Stimulated activated CD8-positive, alpha-beta memory T cell treated with anti-CD3 and anti-CD28 coated beads, Interleukin-15, amount 100 ng/mL, for 48 hours (primary cell): ENCODE results near the gene NFE2L3.
"Not testable (repeated sequence)": the region's sequence is repeated elsewhere in the genome, so short reads cannot be mapped to it uniquely, and the experiment has no call there.

Experiments
- DNase-seq, 2 donors: peaks; one replicate each; pipeline ENCODE4 v3.0.0-alpha.2; 2020; ENCODE audit warnings: low read depth in 2 of 2

The NFE2L3 gene

GRCh38 chr7:26186364-26187311 is 34.6 kb downstream of the NFE2L3 start:
- no peak for DNase-seq

GRCh38 chr7:26187380-26188205 is 35.6 kb downstream of the NFE2L3 start:
- no peak for DNase-seq

- DNase-seq = no peak
Measured at GRCh38 chr7:26188206-26188956, 36.4 kb downstream of the NFE2L3 start.

- no peak for DNase-seq
Measured at GRCh38 chr7:26188957-26189541, 37.1 kb downstream of the NFE2L3 start.

GRCh38 chr7:26189697-26190096 is 37.7 kb downstream of the NFE2L3 start:
- no peak for DNase-seq

DNA sequence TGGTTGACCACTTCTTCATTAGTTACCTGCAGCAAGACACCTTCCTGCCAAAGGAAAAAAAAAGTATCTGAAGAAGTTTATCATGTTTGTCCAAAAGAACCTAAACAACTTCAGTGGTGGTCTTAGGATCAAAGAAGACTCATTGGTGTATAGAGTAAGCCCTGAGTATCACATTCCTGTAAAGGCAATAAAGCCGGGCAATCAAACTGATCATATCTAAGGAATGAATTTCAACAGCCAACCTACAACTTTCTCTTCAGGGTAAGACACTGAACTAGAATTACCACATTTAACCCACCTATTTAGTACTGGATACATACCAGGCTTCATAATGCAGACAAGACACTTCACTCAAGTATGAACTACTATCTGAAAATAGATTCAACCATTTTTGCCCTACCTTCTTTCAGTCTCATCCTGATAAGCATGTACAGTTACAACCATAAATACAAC is 38.4 kb downstream of the NFE2L3 start:
- no peak for DNase-seq

- no peak for DNase-seq
Measured at GRCh38 chr7:26191233-26191973, 39.4 kb downstream of the NFE2L3 start.

- no peak for DNase-seq
Measured at GRCh38 chr7:26191974-26192479, 40.0 kb downstream of the NFE2L3 start.

GRCh38 chr7:26192485-26193087 is 40.6 kb downstream of the NFE2L3 start:
- DNase-seq = no peak

DNA sequence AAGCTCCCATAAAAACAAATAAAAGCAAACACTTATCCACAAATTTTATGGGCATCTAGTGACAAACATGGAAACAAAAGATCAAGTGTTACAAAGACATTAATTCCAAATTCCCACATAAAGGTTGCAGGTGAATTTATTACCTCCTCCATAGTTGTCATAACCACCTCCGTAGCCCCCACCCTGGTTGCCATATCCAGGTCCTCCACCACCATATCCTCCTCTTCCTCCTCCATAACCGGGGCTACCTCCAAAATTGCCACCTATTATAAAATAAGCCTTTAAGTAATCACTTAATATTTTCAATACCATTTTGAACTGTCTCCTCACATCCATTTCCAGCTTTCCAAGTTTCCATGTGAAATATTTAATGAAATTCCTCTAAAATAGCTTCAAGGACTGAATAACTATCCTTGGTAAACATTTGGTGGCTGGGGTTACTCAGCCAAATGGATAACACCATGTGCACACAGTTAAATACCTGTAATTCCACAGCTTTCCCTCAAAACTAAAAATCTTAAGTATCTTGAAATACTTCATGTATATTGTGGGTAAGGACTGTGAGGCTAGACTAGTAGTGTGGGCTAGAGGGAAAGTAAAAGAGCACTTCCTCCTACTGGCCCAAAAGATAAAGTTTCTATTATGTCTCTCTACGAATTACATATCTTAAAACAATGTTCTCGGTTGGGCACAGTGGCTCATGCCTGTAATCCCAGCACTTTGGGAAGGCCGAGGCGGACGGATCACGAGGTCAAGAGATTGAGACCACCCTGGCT is 41.6 kb downstream of the NFE2L3 start:
- no peak for DNase-seq

GRCh38 chr7:26194764-26195163 is 42.8 kb downstream of the NFE2L3 start:
- not testable (repeated sequence) for DNase-seq

DNA sequence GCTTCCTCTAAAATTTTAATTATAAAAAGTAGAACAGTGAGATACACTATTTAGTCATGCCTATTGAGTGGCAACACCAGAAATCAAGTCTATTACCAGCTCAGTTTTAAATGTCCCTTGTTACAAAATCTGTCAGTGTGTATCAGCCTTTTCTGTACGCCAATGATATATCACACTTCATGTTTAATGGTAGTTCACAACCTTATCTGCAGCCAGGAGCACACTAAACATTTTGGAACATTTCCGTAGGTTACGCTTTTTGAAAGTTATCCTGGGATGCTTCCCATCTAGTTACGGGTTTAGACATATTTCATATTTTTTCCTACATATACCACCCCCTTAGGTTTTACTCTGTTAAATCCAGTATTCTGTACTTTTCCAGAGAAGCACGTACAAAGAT is 43.2 kb downstream of the NFE2L3 start:
- no peak for DNase-seq

- no peak for DNase-seq
Measured at GRCh38 chr7:26195867-26196657, 44.1 kb downstream of the NFE2L3 start.

DNA sequence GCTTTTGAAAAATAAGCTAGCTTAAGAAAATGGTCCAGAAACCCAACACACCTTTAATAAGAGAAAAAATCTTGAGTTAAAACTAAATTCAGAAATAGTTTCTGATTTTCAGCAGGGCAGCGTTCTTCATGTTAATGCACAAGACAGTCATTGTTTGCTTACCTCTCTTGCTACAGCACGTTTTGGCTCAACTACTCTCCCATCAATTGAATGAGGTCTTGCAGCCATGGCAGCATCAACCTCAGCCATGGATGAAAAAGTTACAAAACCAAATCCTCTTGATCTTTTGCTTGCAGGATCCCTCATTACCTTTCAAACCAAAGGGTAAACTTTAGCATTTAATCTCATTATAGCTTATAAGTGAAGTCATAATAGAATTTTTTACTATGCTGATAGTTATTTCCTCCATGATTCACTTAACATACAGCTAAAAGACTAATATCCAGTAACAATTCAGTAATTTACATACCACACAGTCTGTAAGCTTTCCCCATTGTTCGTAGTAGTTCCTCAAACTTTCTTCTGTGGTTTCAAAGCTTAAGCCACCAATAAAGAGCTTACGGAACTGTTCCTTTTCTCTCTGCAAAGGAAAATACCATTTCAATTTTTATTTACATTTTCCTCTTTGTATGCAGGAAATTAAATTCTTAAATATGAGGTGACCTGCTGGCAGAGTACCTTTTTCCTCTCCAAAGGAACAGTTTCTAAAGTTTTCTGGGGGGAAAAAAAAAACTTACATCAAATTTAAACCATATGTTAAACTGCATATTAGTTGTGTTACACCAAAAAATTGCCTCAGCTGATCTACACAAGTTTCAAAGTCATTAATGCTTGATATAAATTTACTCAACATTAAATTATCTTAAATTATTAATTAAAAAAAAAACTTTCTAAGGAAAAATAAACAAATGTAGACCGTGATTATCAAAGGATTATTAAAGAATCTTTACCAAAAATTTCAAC is 45.4 kb downstream of the NFE2L3 start:
- no peak for DNase-seq

DNA sequence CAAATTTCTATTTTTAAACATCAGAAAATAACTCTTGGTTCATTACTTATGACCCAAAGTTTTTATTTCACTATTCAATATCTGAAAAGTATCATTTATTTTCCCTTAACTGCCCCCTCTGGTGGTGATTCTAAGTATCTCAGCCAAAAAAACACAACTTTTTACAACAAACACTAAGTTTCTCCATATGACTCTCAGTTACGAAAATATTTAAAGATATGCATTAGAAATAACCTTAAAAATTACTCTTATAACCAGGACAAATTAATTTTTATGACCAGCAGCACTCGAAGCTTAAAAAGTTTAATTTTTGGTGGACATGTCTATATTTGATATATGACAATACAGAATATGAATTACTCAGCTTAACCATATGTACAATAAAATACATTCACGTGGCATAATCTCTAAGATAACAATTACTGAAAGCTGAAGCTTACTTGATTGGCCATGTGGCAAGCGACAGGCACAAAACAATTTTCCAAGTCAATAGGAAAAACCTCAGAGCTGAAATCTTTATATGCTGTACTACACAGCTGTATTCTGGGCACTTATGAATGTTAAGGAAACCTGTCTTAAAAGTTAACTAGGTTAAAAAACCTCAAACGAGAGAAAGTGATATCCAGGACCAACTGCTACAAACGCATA is 46.3 kb downstream of the NFE2L3 start:
- DNase-seq = no peak

GRCh38 chr7:26198781-26199169 is 46.8 kb downstream of the NFE2L3 start:
- no peak for DNase-seq
